Nephron progenitor cell (in vitro differentiated cells): ENCODE measurements around the gene ACVR2B.
A peak's percentile ranks its signal among the peaks of the same experiment; 100 is the strongest.

Source experiments
- DNase-seq: peaks from one replicate; pipeline ENCODE4 v3.0.0; 2021
- H3K27ac Mint-ChIP-seq: 2 replicates; pipeline ENCODE4 v1.8.0; 2021; ENCODE audit warnings: mild to moderate bottlenecking, moderate library complexity, mixed read lengths
- H3K27me3 Mint-ChIP-seq: 2 replicates; pipeline ENCODE4 v1.8.0; 2021; ENCODE audit warnings: mild to moderate bottlenecking, low read depth, mixed read lengths; ENCODE audit not compliant: poor library complexity
- H3K36me3 Mint-ChIP-seq: 2 replicates; pipeline ENCODE4 v1.8.0; 2021; ENCODE audit warnings: low read depth, mixed read lengths
- H3K4me1 Mint-ChIP-seq: 2 replicates; pipeline ENCODE4 v1.8.0; 2021; ENCODE audit warnings: mixed read lengths
- H3K4me3 Mint-ChIP-seq: 2 replicates; pipeline ENCODE4 v1.8.0; 2021; ENCODE audit warnings: mild to moderate bottlenecking, moderate library complexity, mixed read lengths
- H3K9me3 Mint-ChIP-seq: 2 replicates; pipeline ENCODE4 v1.8.0; 2021; ENCODE audit warnings: mild to moderate bottlenecking, moderate library complexity, mixed read lengths
- CTCF ChIP-seq: fragments of 200-600 bp; sonication (generic); IDR thresholded peaks from 2 replicates; pipeline ENCODE4 v1.5.0; 2021; ENCODE audit warnings: antibody characterized with exemption

ACVR2B gene

GRCh38 chr3:38460377-38461270, 6.9 kb downstream of the ACVR2B start:
- no peak for DNase-seq
- Mint-ChIP-seq H3K4me3 (peak overlapping the region; percentile 60), H3K9me3 (peaks cover 42% of the 10 kb centered on the region), H3K27ac (peak overlapping the region; percentile 95), H3K27me3 (no peaks in the 10 kb centered on the region), H3K36me3 (peaks cover 61% of the 10 kb centered on the region), H3K4me1 (peaks cover 48% of the 10 kb centered on the region)
- no peak for TF ChIP-seq CTCF

- Mint-ChIP-seq H3K9me3 (peaks cover 91% of the 10 kb centered on the region), H3K36me3 (peaks cover 91% of the 10 kb centered on the region), H3K27ac (no peak overlapping the region), H3K4me3 (no peak overlapping the region), H3K4me1 (peaks cover 2% of the 10 kb centered on the region), H3K27me3 (peaks cover 9% of the 10 kb centered on the region)
- no peak for DNase-seq
- no peak for TF ChIP-seq CTCF
Measured at GRCh38 chr3:38465588-38466154, 12.0 kb downstream of the ACVR2B start.

- Mint-ChIP-seq H3K27me3 (peaks cover 9% of the 10 kb centered on the region), H3K9me3 (peaks cover 80% of the 10 kb centered on the region), H3K27ac (no peak overlapping the region), H3K36me3 (peaks cover 96% of the 10 kb centered on the region), H3K4me1 (peaks cover 15% of the 10 kb centered on the region), H3K4me3 (no peak overlapping the region)
- DNase-seq: no peak
- no peak for TF ChIP-seq CTCF
Measured at GRCh38 chr3:38468765-38469164, 15.1 kb downstream of the ACVR2B start.

- TF ChIP-seq CTCF: no peak
- H3K27me3 Mint-ChIP-seq: peaks cover 9% of the 10 kb centered on the region
- no peak overlapping the region for H3K4me3 Mint-ChIP-seq
- H3K9me3 Mint-ChIP-seq: peaks cover 69% of the 10 kb centered on the region
- no peak overlapping the region for H3K27ac Mint-ChIP-seq
- no peak for DNase-seq
- peaks cover 22% of the 10 kb centered on the region for H3K4me1 Mint-ChIP-seq
- peaks cover 92% of the 10 kb centered on the region for H3K36me3 Mint-ChIP-seq
Measured at GRCh38 chr3:38469852-38470251, 16.2 kb downstream of the ACVR2B start.

- no peak for TF ChIP-seq CTCF
- H3K36me3 Mint-ChIP-seq: peaks cover 79% of the 10 kb centered on the region
- H3K27me3 Mint-ChIP-seq: peaks cover 6% of the 10 kb centered on the region
- H3K4me1 Mint-ChIP-seq: peaks cover 38% of the 10 kb centered on the region
- no peak overlapping the region for H3K27ac Mint-ChIP-seq
- no peak overlapping the region for H3K4me3 Mint-ChIP-seq
- H3K9me3 Mint-ChIP-seq: peaks cover 55% of the 10 kb centered on the region
- no peak for DNase-seq
Measured at GRCh38 chr3:38471260-38471857, 17.7 kb downstream of the ACVR2B start.
